Aorta (tissue), 5 donors: ENCODE results near the gene CHPT1. TPM values are rescaled to one million over a fixed set of nuclear protein-coding genes. Genes with fewer than 3 reads are reported as not detected.
"Not testable (repeated sequence)": the region's sequence is repeated elsewhere in the genome, so short reads cannot be mapped to it uniquely, and the experiment has no call there.

Experiments used
- ATAC-seq: fragments of 200-7000 bp; cut with Tn5 transposase; one replicate; pipeline ENCODE4 v1.9.1; 2022; ENCODE audit warnings: moderate library complexity; ENCODE audit not compliant: low FRiP score
- DNase-seq, 2 donors: peaks; one replicate each; pipeline ENCODE4 v3.0.0-alpha.2; 2020
- H3K27ac ChIP-seq, 2 donors: one replicate each; pipeline ENCODE4 v1.5.1; 2013; ENCODE audit warnings: low read length in 2 of 2, mild to moderate bottlenecking in 2 of 2, moderate library complexity in 2 of 2, control low read depth in 1 of 2, inconsistent platforms in 1 of 2, low read depth in 1 of 2
- H3K27me3 ChIP-seq, 2 donors: one replicate each; pipeline ENCODE4 v1.6.1; 2013; ENCODE audit warnings: control low read depth in 1 of 2, low read length in 1 of 2, mild to moderate bottlenecking in 1 of 2, moderate library complexity in 1 of 2; ENCODE audit not compliant: insufficient read depth in 2 of 2, control insufficient read depth in 1 of 2
- H3K36me3 ChIP-seq, 2 donors: one replicate each; pipeline ENCODE4 v1.6.1; 2013; ENCODE audit warnings: control low read depth in 1 of 2, low read length in 1 of 2, mild to moderate bottlenecking in 1 of 2; ENCODE audit not compliant: insufficient read depth in 2 of 2, control insufficient read depth in 1 of 2
- H3K4me1 ChIP-seq, 2 donors: one replicate each; pipeline ENCODE4 v1.6.1; 2013; ENCODE audit warnings: low read length in 2 of 2, control low read depth in 1 of 2, mild to moderate bottlenecking in 1 of 2, moderate library complexity in 1 of 2; ENCODE audit not compliant: insufficient read depth in 2 of 2, control insufficient read depth in 1 of 2
- H3K4me3 ChIP-seq, 2 donors: one replicate each; pipeline ENCODE4 v1.5.1; 2013; ENCODE audit warnings: low read length in 2 of 2, control low read depth in 1 of 2, mild to moderate bottlenecking in 1 of 2
- H3K9me3 ChIP-seq: one replicate; pipeline ENCODE4 v1.6.1; 2013; ENCODE audit warnings: mild to moderate bottlenecking, low read length; ENCODE audit not compliant: control insufficient read depth
- WGBS, 2 donors: extraction: QIAGEN DNeasy Blood & Tissue Kit; methylation state at CpG; one replicate each; pipeline ENCODE4 v1.1.7; 2013; 5-methylcytosine and 5-hydroxymethylcytosine counted together
- intact Hi-C, 2 donors: fragments of 100-400 bp; cut with DNase I; formaldehyde crosslinking; loops; one replicate each; pipeline versions ENCODE4 v1.14.2 to v1.15.0; 2022
- polyA plus RNA-seq, 2 donors: library from polyadenylated mRNA; stranded (reverse); fragments of 200-250 nt; gene quantifications; one replicate each; pipeline ENCODE4 v1.2.3, GENCODE V29; 2013
- total RNA-seq, 2 donors: library from RNA; stranded (reverse); fragmentation: NEBNext Ultra II Directional; extraction: Animal tissue kit (Norgen Biotek cat#: 25700); gene quantifications; one replicate each; pipeline ENCODE4 v1.2.1, GENCODE V29; 2021
- donor health status: healthy with polysubstance abuse.
- donor health status: Bipolar disorder and iron deficiency.
- donor health status: DM: no; HTN: no; CAD: no.
- donor health status: DM: no; HTN: no; CAD: no.
- donor health status: DM: yes; HTN: yes; CAD: no.

Gene CHPT1
- total and polyA plus RNA-seq, 4 donors, result 34.1 to 83.8 (median 45.9) TPM

GRCh38 chr12:101676497-101676896, 20.9 kb upstream of the CHPT1 start:
- intact Hi-C loops, DNase-seq, H3K4me1 ChIP-seq, H3K9me3 ChIP-seq, H3K27ac ChIP-seq, H3K4me3 ChIP-seq, H3K36me3 ChIP-seq, ATAC-seq, H3K27me3 ChIP-seq: not testable (repeated sequence)
- 58 to 66% methylated on average over 3 of the region's 3 CpGs for WGBS, 2 donors

DNA sequence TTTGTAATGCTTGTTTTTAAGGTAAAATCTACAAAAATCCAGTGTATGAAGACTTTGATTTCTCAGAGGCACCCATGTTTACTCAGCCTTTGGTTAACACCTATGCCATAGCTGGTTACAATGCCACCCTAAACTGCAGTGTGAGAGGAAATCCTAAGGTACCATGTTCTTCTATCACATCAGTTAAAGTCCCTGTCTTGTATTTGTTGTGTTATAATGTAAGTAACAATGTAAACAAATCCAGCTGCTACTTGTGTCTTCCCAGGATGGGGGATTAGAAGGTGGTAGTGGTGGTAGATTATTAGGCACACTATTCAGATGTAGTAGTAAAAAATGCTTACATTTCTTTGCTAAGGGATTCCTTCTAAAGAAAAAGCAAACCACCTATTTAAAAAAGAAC, 19.4 kb upstream of the CHPT1 start:
- Histone ChIP-seq H3K36me3 (no peaks in the 10 kb centered on the region), H3K27ac (no peak overlapping the region), H3K4me3 (no peak overlapping the region), H3K4me1 (no peaks in the 10 kb centered on the region), H3K9me3 (no peaks in the 10 kb centered on the region), H3K27me3 (no peaks in the 10 kb centered on the region)
- no peak for DNase-seq
- intact Hi-C loops, result no loop called here
- ATAC-seq, result no peak

DNA sequence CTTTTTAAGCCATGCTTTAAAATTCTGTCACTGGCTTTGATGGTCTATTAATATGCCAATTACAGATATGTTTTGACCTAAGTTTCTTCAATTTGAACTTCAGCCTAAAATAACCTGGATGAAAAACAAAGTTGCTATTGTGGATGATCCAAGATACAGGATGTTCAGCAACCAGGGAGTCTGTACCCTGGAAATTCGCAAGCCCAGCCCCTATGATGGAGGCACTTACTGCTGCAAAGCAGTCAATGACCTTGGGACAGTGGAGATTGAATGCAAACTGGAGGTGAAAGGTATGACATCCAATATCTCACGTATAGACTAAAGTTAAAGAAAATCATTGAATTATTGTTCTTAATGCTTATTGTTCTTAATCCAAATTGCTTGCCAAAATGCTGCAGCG, 17.2 kb upstream of the CHPT1 start:
- no peaks in the 10 kb centered on the region for H3K9me3 ChIP-seq
- H3K4me3 ChIP-seq, result no peak overlapping the region
- H3K4me1 ChIP-seq, result no peaks in the 10 kb centered on the region
- DNase-seq (no peak), ATAC-seq (no peak)
- intact Hi-C loops, result no loop called here
- H3K27ac ChIP-seq, result no peak overlapping the region
- H3K27me3 ChIP-seq, result no peaks in the 10 kb centered on the region
- WGBS, 2 donors, result 79 to 80% methylated on average over 3 of the region's 3 CpGs
- H3K36me3 ChIP-seq, result no peaks in the 10 kb centered on the region

DNA sequence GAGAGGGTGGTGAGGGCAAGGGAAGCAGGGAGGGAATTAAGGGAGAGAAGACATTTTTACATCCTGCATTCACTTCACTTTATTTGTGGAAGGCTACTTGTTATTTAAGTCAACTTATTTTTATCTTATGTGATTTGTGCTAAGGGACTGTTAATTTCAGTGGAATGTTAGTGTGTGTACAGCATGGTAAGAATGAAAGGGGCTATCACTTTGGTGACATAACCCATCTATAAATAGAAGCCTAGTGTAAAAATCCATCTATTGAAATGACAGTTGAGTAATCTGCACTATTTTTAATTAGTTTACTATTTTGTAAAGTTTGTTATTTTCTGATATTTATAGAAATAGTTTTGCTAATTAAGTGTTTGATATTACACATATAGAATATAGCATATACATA, 16.8 kb upstream of the CHPT1 start:
- Histone ChIP-seq H3K36me3 (no peaks in the 10 kb centered on the region), H3K4me1 (no peaks in the 10 kb centered on the region), H3K9me3 (no peaks in the 10 kb centered on the region), H3K27ac (no peak overlapping the region), H3K4me3 (no peak overlapping the region), H3K27me3 (no peaks in the 10 kb centered on the region)
- ATAC-seq (no peak), DNase-seq (no peak)
- intact Hi-C loops, result no loop called here

DNA sequence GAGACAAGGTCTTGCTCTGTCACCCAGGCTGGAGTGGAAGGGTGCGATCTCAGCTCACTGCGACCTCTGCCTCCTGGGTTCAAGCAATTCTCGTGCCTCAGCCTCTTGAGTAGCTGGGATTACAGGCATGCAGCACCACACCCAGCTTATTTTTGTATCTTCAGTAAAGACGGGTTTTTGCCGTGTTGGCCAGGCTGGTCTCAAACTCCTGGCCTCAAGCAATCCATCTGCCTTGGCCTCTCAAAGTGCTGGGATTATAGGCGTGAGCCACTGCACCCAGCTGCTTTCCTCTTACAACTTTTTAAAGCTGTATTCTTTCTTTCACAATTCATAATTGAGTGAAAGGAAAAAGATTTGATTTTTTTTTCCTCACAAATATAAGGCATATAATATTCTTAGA, 15.8 kb upstream of the CHPT1 start:
- H3K4me1 ChIP-seq, intact Hi-C loops, H3K27ac ChIP-seq, H3K9me3 ChIP-seq, H3K4me3 ChIP-seq, ATAC-seq, H3K27me3 ChIP-seq, DNase-seq, H3K36me3 ChIP-seq: not testable (repeated sequence)
- WGBS, 2 donors, result 72 to 74% methylated on average over 6 of the region's 6 CpGs

DNA sequence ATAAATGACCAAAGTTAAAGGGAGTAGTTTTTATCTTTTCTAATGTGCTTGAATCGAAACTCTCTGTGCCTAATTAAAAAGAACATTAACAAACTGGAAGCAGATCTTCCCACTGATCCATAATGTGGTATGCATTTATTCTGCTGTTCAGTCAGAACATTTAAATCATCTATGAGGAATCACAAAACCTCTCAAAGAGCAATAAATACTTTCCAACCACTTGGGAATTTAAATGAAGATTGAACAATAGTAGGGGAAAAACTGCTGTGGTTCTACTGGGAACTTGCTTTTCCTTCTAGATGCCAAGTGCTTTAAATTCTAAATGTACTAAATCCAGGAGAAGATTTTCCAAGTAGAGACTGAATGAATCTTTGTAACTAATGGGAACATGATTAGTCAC, 12.3 kb upstream of the CHPT1 start:
- H3K4me1 ChIP-seq, result no peaks in the 10 kb centered on the region
- 85 to 87% methylated on average over 1 of the region's 1 CpG for WGBS, 2 donors
- no peaks in the 10 kb centered on the region for H3K9me3 ChIP-seq
- H3K27ac ChIP-seq, result no peak overlapping the region
- no peak for ATAC-seq
- DNase-seq, result no peak
- no peaks in the 10 kb centered on the region for H3K27me3 ChIP-seq
- H3K36me3 ChIP-seq, result no peaks in the 10 kb centered on the region
- intact Hi-C loops, result no loop called here
- H3K4me3 ChIP-seq, result no peak overlapping the region

GRCh38 chr12:101686176-101686575, 11.3 kb upstream of the CHPT1 start:
- no peak for ATAC-seq
- H3K4me3 ChIP-seq, result no peak overlapping the region

GRCh38 chr12:101690544-101691098, 6.8 kb upstream of the CHPT1 start:
- DNase-seq (no peak), ATAC-seq (no peak)
- 67 to 73% methylated on average over 3 of the region's 3 CpGs for WGBS, 2 donors
- no peaks in the 10 kb centered on the region for H3K4me1 ChIP-seq
- H3K27ac ChIP-seq, result no peak overlapping the region
- no peaks in the 10 kb centered on the region for H3K9me3 ChIP-seq
- H3K36me3 ChIP-seq, result no peaks in the 10 kb centered on the region
- H3K4me3 ChIP-seq, result no peak overlapping the region
- intact Hi-C loops, result no loop called here
- H3K27me3 ChIP-seq, result no peaks in the 10 kb centered on the region

More at GRCh38 chr12:101686176-101686575, 11.3 kb upstream of the CHPT1 start:
- WGBS, 2 donors, result 88% methylated on average over 1 of the region's 1 CpG
- Histone ChIP-seq H3K36me3 (no peaks in the 10 kb centered on the region), H3K9me3 (no peaks in the 10 kb centered on the region), H3K27ac (no peak overlapping the region), H3K27me3 (no peaks in the 10 kb centered on the region), H3K4me1 (no peaks in the 10 kb centered on the region)
- no peak for DNase-seq
- intact Hi-C loops, result no loop called here

- H3K27me3 ChIP-seq, result no peaks in the 10 kb centered on the region
- ATAC-seq, result no peak
- H3K9me3 ChIP-seq, result no peaks in the 10 kb centered on the region
- no peak overlapping the region for H3K4me3 ChIP-seq
- H3K4me1 ChIP-seq, result no peaks in the 10 kb centered on the region
- intact Hi-C loops, result no loop called here
- H3K27ac ChIP-seq, result no peak overlapping the region
- no peaks in the 10 kb centered on the region for H3K36me3 ChIP-seq
- no peak for DNase-seq
- WGBS, 2 donors, result 87 to 94% methylated on average over 1 of the region's 1 CpG
These were observed 5.8 kb upstream of the CHPT1 start for GRCh38 chr12:101691503-101692096.
